ENCODE results near the gene VPS37D.
A peak's percentile ranks its signal among the peaks of the same experiment; 100 is the strongest.
"Not testable (repeated sequence)": the region's sequence is repeated elsewhere in the genome, so short reads cannot be mapped to it uniquely, and the experiment has no call there.

Gene VPS37D

GRCh38 chr7:73667344-73668102 lies at the start of gene VPS37D:
TSS of gene VPS37D (plus strand) at chr7:73667831. CDS start at chr7:73667959, 128 bp downstream.
- no peaks in the 10 kb centered on the region; the same call in 1 of the 2 replicates for H3K36me3 ChIP-seq (ENCODE audit: insufficient read depth, low read length)
- no peak for TF ChIP-seq POLR2AphosphoS5 (IDR thresholded peaks at IDR 0.05; ENCODE audit: borderline replicate concordance, low read depth, low read length)
- no peak for TF ChIP-seq FOXP2 (optimal IDR thresholded peaks at IDR 0.05; ENCODE audit: control extremely low read depth, extremely low read length, insufficient read depth)
- TF ChIP-seq EZH2 (IDR thresholded peaks at IDR 0.05): no peak
- peak within 1 kb of the TSS; percentile 86 for H3K4me3 ChIP-seq
- H3K27ac ChIP-seq: no peak within 1 kb of the TSS
- DNase-seq (ENCODE audit: low read depth, low spot score): peak; percentile 20
- H3K9ac ChIP-seq (ENCODE audit: insufficient read length): peak within 1 kb of the TSS; percentile 82
- no peaks in the 10 kb centered on the region for H3K9me3 ChIP-seq (ENCODE audit: low read depth, low read length)

- H3K9me3 ChIP-seq (ENCODE audit: low read depth, low read length): no peaks in the 10 kb centered on the region
- H3K4me3 ChIP-seq: no peak overlapping the region
- no peak for TF ChIP-seq POLR2AphosphoS5 (IDR thresholded peaks at IDR 0.05; ENCODE audit: borderline replicate concordance, low read depth, low read length)
- TF ChIP-seq EZH2 (IDR thresholded peaks at IDR 0.05): no peak
- TF ChIP-seq FOXP2 (optimal IDR thresholded peaks at IDR 0.05; ENCODE audit: control extremely low read depth, extremely low read length, insufficient read depth): no peak
- no peak overlapping the region for H3K27ac ChIP-seq
- no peak overlapping the region for H3K9ac ChIP-seq (ENCODE audit: insufficient read length)
- no peaks in the 10 kb centered on the region for H3K36me3 ChIP-seq (ENCODE audit: insufficient read depth, low read length)
- DNase-seq (ENCODE audit: low read depth, low spot score): no peak
These were observed 49.1 kb upstream of the VPS37D start for GRCh38 chr7:73618538-73618937.

GRCh38 chr7:73619394-73619793 lies 48.2 kb upstream of the VPS37D start:
- H3K4me3 ChIP-seq; H3K9me3 ChIP-seq (ENCODE audit: low read depth, low read length); H3K9ac ChIP-seq (ENCODE audit: insufficient read length); DNase-seq (ENCODE audit: low read depth, low spot score); H3K36me3 ChIP-seq (ENCODE audit: insufficient read depth, low read length); H3K27ac ChIP-seq: not testable (repeated sequence)

GRCh38 chr7:73621168-73622063 lies 46.2 kb upstream of the VPS37D start:
- no peaks in the 10 kb centered on the region for H3K9me3 ChIP-seq (ENCODE audit: low read depth, low read length)
- no peaks in the 10 kb centered on the region for H3K36me3 ChIP-seq (ENCODE audit: insufficient read depth, low read length)
- no peak overlapping the region for H3K27ac ChIP-seq
- H3K9ac ChIP-seq (ENCODE audit: insufficient read length): no peak overlapping the region
- no peak for DNase-seq (ENCODE audit: low read depth, low spot score)
- no peak for TF ChIP-seq POLR2AphosphoS5 (IDR thresholded peaks at IDR 0.05; ENCODE audit: borderline replicate concordance, low read depth, low read length)
- TF ChIP-seq FOXP2 (optimal IDR thresholded peaks at IDR 0.05; ENCODE audit: control extremely low read depth, extremely low read length, insufficient read depth): no peak
- H3K4me3 ChIP-seq: no peak overlapping the region

- Histone ChIP-seq H3K9ac (ENCODE audit: insufficient read length) (no peak overlapping the region), H3K36me3 (ENCODE audit: insufficient read depth, low read length) (no peaks in the 10 kb centered on the region), H3K4me3 (no peak overlapping the region), H3K9me3 (ENCODE audit: low read depth, low read length) (no peaks in the 10 kb centered on the region), H3K27ac (no peak overlapping the region)
- no peak for DNase-seq (ENCODE audit: low read depth, low spot score)
- TF ChIP-seq FOXP2 (optimal IDR thresholded peaks at IDR 0.05; ENCODE audit: control extremely low read depth, extremely low read length, insufficient read depth): no peak
- no peak for TF ChIP-seq POLR2AphosphoS5 (IDR thresholded peaks at IDR 0.05; ENCODE audit: borderline replicate concordance, low read depth, low read length)
- TF ChIP-seq EZH2 (IDR thresholded peaks at IDR 0.05): no peak
These were observed 45.1 kb upstream of the VPS37D start for GRCh38 chr7:73622527-73622908.

- H3K27ac ChIP-seq: no peak overlapping the region
- H3K36me3 ChIP-seq (ENCODE audit: insufficient read depth, low read length): no peaks in the 10 kb centered on the region
- no peak for DNase-seq (ENCODE audit: low read depth, low spot score)
- TF ChIP-seq FOXP2 (optimal IDR thresholded peaks at IDR 0.05; ENCODE audit: control extremely low read depth, extremely low read length, insufficient read depth) (no peak), EZH2 (IDR thresholded peaks at IDR 0.05) (no peak), POLR2AphosphoS5 (IDR thresholded peaks at IDR 0.05; ENCODE audit: borderline replicate concordance, low read depth, low read length) (no peak)
- H3K9me3 ChIP-seq (ENCODE audit: low read depth, low read length): no peaks in the 10 kb centered on the region
- H3K9ac ChIP-seq (ENCODE audit: insufficient read length): no peak overlapping the region
- peak overlapping the region; percentile 76 for H3K4me3 ChIP-seq
These were observed 44.5 kb upstream of the VPS37D start for GRCh38 chr7:73622909-73623797.

GRCh38 chr7:73623798-73624668 lies 43.6 kb upstream of the VPS37D start, which contains the start of gene MLXIPL:
TSS of gene MLXIPL (minus strand) at chr7:73624522. CDS start at chr7:73624492, 30 bp downstream.
- no peak for DNase-seq (ENCODE audit: low read depth, low spot score)
- H3K27ac ChIP-seq: no peak within 1 kb of the TSS
- H3K36me3 ChIP-seq (ENCODE audit: insufficient read depth, low read length): no peaks in the 10 kb centered on the region
- H3K4me3 ChIP-seq: peak within 1 kb of the TSS; percentile 76
- H3K9ac ChIP-seq (ENCODE audit: insufficient read length): peak within 1 kb of the TSS; percentile 45
- no peaks in the 10 kb centered on the region for H3K9me3 ChIP-seq (ENCODE audit: low read depth, low read length)
- TF ChIP-seq FOXP2 (optimal IDR thresholded peaks at IDR 0.05; ENCODE audit: control extremely low read depth, extremely low read length, insufficient read depth) (no peak), POLR2AphosphoS5 (IDR thresholded peaks at IDR 0.05; ENCODE audit: borderline replicate concordance, low read depth, low read length) (no peak), EZH2 (IDR thresholded peaks at IDR 0.05) (no peak)
